ENCODE results near the gene IGFL3. TPM values are rescaled to one million over a fixed set of nuclear protein-coding genes. Genes with fewer than 3 reads are reported as not detected.
A peak's percentile ranks its signal among the peaks of the same experiment; 100 is the strongest.

The IGFL3 gene
- total RNA-seq, 1 donor from 2014 or later: not detected

- H3K27me3 ChIP-seq: no peaks in the 10 kb centered on the region
- H3K36me3 ChIP-seq: no peaks in the 10 kb centered on the region
- no peak overlapping the region for H3K4me3 ChIP-seq
- intact Hi-C loops (cut with DNase I): no loop called here
- H3K27ac ChIP-seq: no peak overlapping the region
- H3K9me3 ChIP-seq: no peaks in the 10 kb centered on the region
- no peak for DNase-seq (ENCODE audit: low spot score in 2 of 2)
- H3K4me1 ChIP-seq: no peaks in the 10 kb centered on the region
- no peak for TF ChIP-seq CTCF (IDR thresholded peaks at IDR 0.05)
These were observed 20.3 kb upstream of the IGFL3 start for GRCh38 chr19:46144756-46145155.

GRCh38 chr19:46142294-46142693, 17.8 kb upstream of the IGFL3 start:
- no peak overlapping the region for H3K27ac ChIP-seq
- H3K9me3 ChIP-seq: no peaks in the 10 kb centered on the region
- no peaks in the 10 kb centered on the region for H3K4me1 ChIP-seq
- no peak for TF ChIP-seq CTCF (IDR thresholded peaks at IDR 0.05)
- no peak overlapping the region for H3K4me3 ChIP-seq
- intact Hi-C loops (cut with DNase I): no loop called here
- no peaks in the 10 kb centered on the region for H3K27me3 ChIP-seq
- no peak for DNase-seq (ENCODE audit: low spot score in 2 of 2)
- no peaks in the 10 kb centered on the region for H3K36me3 ChIP-seq

GRCh38 chr19:46141421-46141820, 16.9 kb upstream of the IGFL3 start:
- Histone ChIP-seq H3K27ac (no peak overlapping the region), H3K4me1 (no peaks in the 10 kb centered on the region), H3K36me3 (no peaks in the 10 kb centered on the region), H3K4me3 (no peak overlapping the region), H3K27me3 (no peaks in the 10 kb centered on the region), H3K9me3 (no peaks in the 10 kb centered on the region)
- no peak for DNase-seq (ENCODE audit: low spot score in 2 of 2)
- intact Hi-C loops (cut with DNase I): no loop called here
- no peak for TF ChIP-seq CTCF (IDR thresholded peaks at IDR 0.05)

GRCh38 chr19:46137915-46138473, 13.5 kb upstream of the IGFL3 start:
- intact Hi-C loops (cut with DNase I): no loop called here
- DNase-seq (ENCODE audit: low spot score in 2 of 2): no peak
- Histone ChIP-seq H3K9me3 (no peaks in the 10 kb centered on the region), H3K4me3 (no peak overlapping the region), H3K36me3 (no peaks in the 10 kb centered on the region), H3K27me3 (no peaks in the 10 kb centered on the region), H3K27ac (no peak overlapping the region), H3K4me1 (peaks cover 0 to 6% of the 10 kb centered on the region in 2 donors)
- TF ChIP-seq CTCF (IDR thresholded peaks at IDR 0.05): no peak

- Histone ChIP-seq H3K4me1 (peaks cover 0 to 6% of the 10 kb centered on the region in 2 donors), H3K27me3 (no peaks in the 10 kb centered on the region), H3K9me3 (no peaks in the 10 kb centered on the region), H3K36me3 (no peaks in the 10 kb centered on the region), H3K4me3 (no peak overlapping the region), H3K27ac (peak overlapping the region; percentile 65 to 72)
- intact Hi-C loops (cut with DNase I): no loop called here
- no peak for TF ChIP-seq CTCF (IDR thresholded peaks at IDR 0.05)
- no peak for DNase-seq (ENCODE audit: low spot score in 2 of 2)
These were observed 10.0 kb upstream of the IGFL3 start for GRCh38 chr19:46134527-46134926.

- Histone ChIP-seq H3K27me3 (no peaks in the 10 kb centered on the region), H3K4me3 (no peak overlapping the region), H3K4me1 (peaks cover 0 to 6% of the 10 kb centered on the region in 2 donors), H3K9me3 (no peaks in the 10 kb centered on the region), H3K27ac (peak overlapping the region; percentile 65 to 72), H3K36me3 (no peaks in the 10 kb centered on the region)
- TF ChIP-seq CTCF (IDR thresholded peaks at IDR 0.05): no peak
- DNase-seq (ENCODE audit: low spot score in 2 of 2): no peak
- intact Hi-C loops (cut with DNase I): no loop called here
These were observed 9.3 kb upstream of the IGFL3 start for GRCh38 chr19:46133777-46134241.

All from ascending aorta (tissue), 2 donors.